ENCODE data around the gene RETREG1. TPM values are rescaled to one million over a fixed set of nuclear protein-coding genes. Genes with fewer than 3 reads are reported as not detected.
"Not testable (repeated sequence)": the region's sequence is repeated elsewhere in the genome, so short reads cannot be mapped to it uniquely, and the experiment has no call there.

RETREG1 gene
- total RNA-seq, 1 donor from 2014 or later: 15.8 TPM

- H3K36me3 Mint-ChIP-seq (ENCODE audit: low read depth, unreplicated experiment): peaks cover 20% of the 10 kb centered on the region
- no peak overlapping the region for H3K27ac Mint-ChIP-seq (ENCODE audit: unreplicated experiment)
- no peaks in the 10 kb centered on the region for H3K27me3 Mint-ChIP-seq (ENCODE audit: unreplicated experiment)
- peaks cover 4% of the 10 kb centered on the region for H3K4me1 Mint-ChIP-seq (ENCODE audit: unreplicated experiment)
- no peak overlapping the region for H3K4me3 Mint-ChIP-seq (ENCODE audit: unreplicated experiment)
- no peak for DNase-seq (ENCODE audit: low spot score)
- no peak for TF ChIP-seq CTCF (IDR thresholded peaks at IDR 0.05; ENCODE audit: unreplicated experiment)
- no peaks in the 10 kb centered on the region for H3K9me3 Mint-ChIP-seq (ENCODE audit: unreplicated experiment)
Observed at GRCh38 chr5:16453609-16454008, 163.2 kb downstream of the RETREG1 start.

GRCh38 chr5:16450163-16450562 is 166.6 kb downstream of the RETREG1 start:
- no peak for TF ChIP-seq CTCF (IDR thresholded peaks at IDR 0.05; ENCODE audit: unreplicated experiment)
- H3K9me3 Mint-ChIP-seq (ENCODE audit: unreplicated experiment): no peaks in the 10 kb centered on the region
- no peaks in the 10 kb centered on the region for H3K4me1 Mint-ChIP-seq (ENCODE audit: unreplicated experiment)
- H3K36me3 Mint-ChIP-seq (ENCODE audit: low read depth, unreplicated experiment): peaks cover 16% of the 10 kb centered on the region
- no peak overlapping the region for H3K27ac Mint-ChIP-seq (ENCODE audit: unreplicated experiment)
- DNase-seq (ENCODE audit: low spot score): no peak
- no peak overlapping the region for H3K4me3 Mint-ChIP-seq (ENCODE audit: unreplicated experiment)
- no peaks in the 10 kb centered on the region for H3K27me3 Mint-ChIP-seq (ENCODE audit: unreplicated experiment)

GRCh38 chr5:16446993-16447392 is 169.8 kb downstream of the RETREG1 start:
- no peaks in the 10 kb centered on the region for H3K9me3 Mint-ChIP-seq (ENCODE audit: unreplicated experiment)
- H3K4me1 Mint-ChIP-seq (ENCODE audit: unreplicated experiment): peaks cover 2% of the 10 kb centered on the region
- no peak for DNase-seq (ENCODE audit: low spot score)
- no peak overlapping the region for H3K27ac Mint-ChIP-seq (ENCODE audit: unreplicated experiment)
- H3K4me3 Mint-ChIP-seq (ENCODE audit: unreplicated experiment): no peak overlapping the region
- TF ChIP-seq CTCF (IDR thresholded peaks at IDR 0.05; ENCODE audit: unreplicated experiment): no peak
- H3K36me3 Mint-ChIP-seq (ENCODE audit: low read depth, unreplicated experiment): peaks cover 16% of the 10 kb centered on the region
- no peaks in the 10 kb centered on the region for H3K27me3 Mint-ChIP-seq (ENCODE audit: unreplicated experiment)

- Mint-ChIP-seq H3K4me3 (ENCODE audit: unreplicated experiment) (no peak overlapping the region), H3K27ac (ENCODE audit: unreplicated experiment) (no peak overlapping the region), H3K9me3 (ENCODE audit: unreplicated experiment) (no peaks in the 10 kb centered on the region), H3K27me3 (ENCODE audit: unreplicated experiment) (peaks cover 8% of the 10 kb centered on the region), H3K4me1 (ENCODE audit: unreplicated experiment) (peaks cover 2% of the 10 kb centered on the region), H3K36me3 (ENCODE audit: low read depth, unreplicated experiment) (no peaks in the 10 kb centered on the region)
- no peak for DNase-seq (ENCODE audit: low spot score)
- TF ChIP-seq CTCF (IDR thresholded peaks at IDR 0.05; ENCODE audit: unreplicated experiment): no peak
Observed at GRCh38 chr5:16437977-16438376, 178.8 kb downstream of the RETREG1 start.

- H3K27me3 Mint-ChIP-seq (ENCODE audit: unreplicated experiment); DNase-seq (ENCODE audit: low spot score); H3K9me3 Mint-ChIP-seq (ENCODE audit: unreplicated experiment); H3K27ac Mint-ChIP-seq (ENCODE audit: unreplicated experiment); H3K4me3 Mint-ChIP-seq (ENCODE audit: unreplicated experiment); H3K4me1 Mint-ChIP-seq (ENCODE audit: unreplicated experiment); H3K36me3 Mint-ChIP-seq (ENCODE audit: low read depth, unreplicated experiment): not testable (repeated sequence)
Observed at GRCh38 chr5:16436065-16436682, 180.6 kb downstream of the RETREG1 start.
